ENCODE results near the gene AKT3.

AKT3 gene

DNA sequence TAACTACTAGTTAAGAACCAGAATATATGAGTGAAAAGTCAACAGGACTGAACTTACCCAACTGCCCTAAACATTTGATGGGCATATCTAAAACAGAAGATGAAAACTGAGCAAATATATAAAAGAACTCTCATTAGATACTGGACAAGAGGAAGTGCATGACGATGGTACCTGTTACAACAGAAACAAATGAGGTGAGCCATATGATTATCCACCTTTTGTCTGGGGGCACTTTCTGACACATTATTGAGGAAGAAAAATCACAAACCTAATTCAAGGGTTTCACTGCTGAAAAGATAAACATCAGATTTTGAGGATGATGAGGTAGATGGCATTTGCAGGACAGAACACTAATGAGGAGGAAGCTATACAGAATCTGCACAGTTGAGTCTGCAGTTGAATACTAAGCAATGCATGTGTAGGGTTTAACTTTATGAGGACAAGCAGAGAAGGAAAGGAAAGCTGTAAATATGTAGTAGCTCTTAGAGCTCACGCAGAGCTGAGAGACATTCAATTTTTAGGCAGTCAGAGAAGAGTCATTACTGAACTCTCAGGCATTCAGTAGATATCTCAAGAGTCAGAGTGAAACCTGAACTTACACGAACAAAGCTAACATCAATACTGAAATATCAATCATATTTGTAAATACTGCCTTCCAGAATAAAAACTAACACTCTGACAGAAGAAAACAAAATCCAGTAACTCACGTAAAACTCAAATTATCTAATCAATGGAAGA is 262.1 kb downstream of the AKT3 start:
- Histone ChIP-seq H3K4me1 (ENCODE audit: insufficient read depth, poor library complexity, severe bottlenecking) (no peaks in the 10 kb centered on the region), H3K27me3 (ENCODE audit: insufficient read depth, poor library complexity, severe bottlenecking) (no peaks in the 10 kb centered on the region), H3K36me3 (ENCODE audit: low read depth) (no peaks in the 10 kb centered on the region), H3K27ac (ENCODE audit: poor library complexity, severe bottlenecking) (no peak overlapping the region), H3K4me3 (ENCODE audit: severe bottlenecking) (no peak overlapping the region), H3K9me3 (ENCODE audit: severe bottlenecking) (no peaks in the 10 kb centered on the region)
- DNase-seq (ENCODE audit: low spot score), result no peak
- no peak for ATAC-seq (ENCODE audit: low read depth)
- TF ChIP-seq CTCF (IDR thresholded peaks at IDR 0.05; ENCODE audit: poor library complexity, severe bottlenecking), result no peak

DNA sequence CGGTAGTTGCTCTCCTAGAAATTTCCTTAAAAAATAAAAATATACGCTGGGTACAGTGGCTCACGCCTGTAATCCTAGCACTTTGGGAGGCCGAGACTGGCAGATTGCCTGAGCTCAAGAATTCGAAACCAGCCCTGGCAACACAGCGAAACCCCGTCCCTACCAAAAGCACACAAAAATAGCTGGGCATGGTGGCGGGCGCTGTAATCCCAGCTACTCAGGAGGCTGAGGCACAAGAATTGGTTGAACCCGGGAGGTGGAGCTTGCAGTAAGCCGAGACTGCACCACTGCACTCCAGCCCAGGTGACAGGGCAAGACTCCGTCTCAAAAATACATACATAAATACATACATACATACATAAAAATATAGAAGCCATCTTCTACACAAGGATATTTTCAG is 262.8 kb downstream of the AKT3 start:
- ATAC-seq (ENCODE audit: low read depth), result no peak
- H3K27me3 ChIP-seq (ENCODE audit: insufficient read depth, poor library complexity, severe bottlenecking), result no peaks in the 10 kb centered on the region
- H3K4me1 ChIP-seq (ENCODE audit: insufficient read depth, poor library complexity, severe bottlenecking), result no peaks in the 10 kb centered on the region
- no peak overlapping the region for H3K27ac ChIP-seq (ENCODE audit: poor library complexity, severe bottlenecking)
- H3K4me3 ChIP-seq (ENCODE audit: severe bottlenecking), result no peak overlapping the region
- TF ChIP-seq CTCF (IDR thresholded peaks at IDR 0.05; ENCODE audit: poor library complexity, severe bottlenecking), result no peak
- H3K36me3 ChIP-seq (ENCODE audit: low read depth), result no peaks in the 10 kb centered on the region
- DNase-seq (ENCODE audit: low spot score), result no peak
- no peaks in the 10 kb centered on the region for H3K9me3 ChIP-seq (ENCODE audit: severe bottlenecking)

DNA sequence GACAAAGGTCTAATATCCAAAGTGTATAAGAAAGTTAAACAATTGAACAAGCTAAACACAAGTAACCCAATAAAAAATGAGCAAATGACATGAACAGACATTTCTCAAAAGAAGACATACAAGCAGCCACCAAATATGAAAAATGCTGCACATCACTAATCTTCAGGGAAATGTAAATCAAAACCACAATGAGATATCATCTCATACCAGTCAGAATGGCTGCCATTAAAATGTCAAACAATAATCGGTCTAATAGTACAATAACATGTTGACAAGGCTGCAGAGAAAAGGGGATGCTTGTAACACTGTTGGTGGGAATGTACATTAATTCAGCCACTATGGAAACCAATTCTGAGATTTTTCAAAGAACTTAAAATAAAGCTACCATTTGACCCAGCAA is 264.1 kb downstream of the AKT3 start:
- DNase-seq (ENCODE audit: low spot score), result no peak
- Histone ChIP-seq H3K9me3 (ENCODE audit: severe bottlenecking) (peaks cover 2% of the 10 kb centered on the region), H3K27me3 (ENCODE audit: insufficient read depth, poor library complexity, severe bottlenecking) (no peaks in the 10 kb centered on the region), H3K27ac (ENCODE audit: poor library complexity, severe bottlenecking) (no peak overlapping the region), H3K4me3 (ENCODE audit: severe bottlenecking) (no peak overlapping the region), H3K4me1 (ENCODE audit: insufficient read depth, poor library complexity, severe bottlenecking) (no peaks in the 10 kb centered on the region), H3K36me3 (ENCODE audit: low read depth) (no peaks in the 10 kb centered on the region)
- no peak for TF ChIP-seq CTCF (IDR thresholded peaks at IDR 0.05; ENCODE audit: poor library complexity, severe bottlenecking)
- ATAC-seq (ENCODE audit: low read depth), result no peak

DNA sequence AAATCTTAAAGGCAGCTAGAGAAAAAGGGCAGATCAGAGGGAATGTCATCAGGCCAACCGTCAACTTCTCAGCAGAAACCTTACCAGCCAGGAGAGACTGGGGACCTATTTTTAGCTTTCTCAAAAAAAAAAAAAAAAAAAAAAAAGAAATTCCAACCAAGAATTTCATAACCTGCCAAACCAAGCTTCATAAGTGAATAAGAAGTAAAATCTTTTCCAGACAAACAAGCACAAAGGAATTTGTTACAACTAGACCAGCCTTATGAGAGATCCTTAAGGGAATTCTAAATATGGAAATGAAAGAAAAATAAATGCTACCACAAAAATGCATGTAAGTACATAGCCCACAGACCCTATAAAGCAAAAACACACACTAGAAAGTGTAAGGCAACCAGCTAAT is 267.7 kb downstream of the AKT3 start:
- no peak overlapping the region for H3K27ac ChIP-seq (ENCODE audit: poor library complexity, severe bottlenecking)
- H3K4me3 ChIP-seq (ENCODE audit: severe bottlenecking), result no peak overlapping the region
- DNase-seq (ENCODE audit: low spot score) (no peak), ATAC-seq (ENCODE audit: low read depth) (no peak)
- no peaks in the 10 kb centered on the region for H3K36me3 ChIP-seq (ENCODE audit: low read depth)
- TF ChIP-seq CTCF (IDR thresholded peaks at IDR 0.05; ENCODE audit: poor library complexity, severe bottlenecking), result no peak
- peaks cover 2% of the 10 kb centered on the region for H3K9me3 ChIP-seq (ENCODE audit: severe bottlenecking)
- no peaks in the 10 kb centered on the region for H3K27me3 ChIP-seq (ENCODE audit: insufficient read depth, poor library complexity, severe bottlenecking)
- no peaks in the 10 kb centered on the region for H3K4me1 ChIP-seq (ENCODE audit: insufficient read depth, poor library complexity, severe bottlenecking)

DNA sequence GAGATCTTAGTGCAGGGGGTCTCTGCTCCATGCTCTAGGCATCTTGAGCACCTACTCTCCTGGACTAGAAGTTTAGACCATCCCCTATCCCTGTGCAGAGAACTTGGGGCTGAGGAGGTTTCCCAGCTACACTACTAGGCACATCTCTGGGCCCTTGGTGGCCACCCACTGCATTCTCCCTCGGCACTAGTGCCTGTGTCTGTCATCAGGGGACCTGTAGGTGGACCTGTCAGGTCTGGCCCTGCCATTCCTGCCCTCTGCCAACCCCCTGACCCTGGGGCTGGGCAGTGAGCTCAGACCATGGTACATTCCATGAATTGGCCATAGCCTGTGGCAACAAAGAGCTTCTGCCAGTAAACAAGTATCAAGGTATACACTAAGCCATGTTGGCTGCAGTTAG is 269.1 kb downstream of the AKT3 start:
- no peak overlapping the region for H3K4me3 ChIP-seq (ENCODE audit: severe bottlenecking)
- peaks cover 5% of the 10 kb centered on the region for H3K9me3 ChIP-seq (ENCODE audit: severe bottlenecking)
- no peak for ATAC-seq (ENCODE audit: low read depth)
- no peak overlapping the region for H3K27ac ChIP-seq (ENCODE audit: poor library complexity, severe bottlenecking)
- no peaks in the 10 kb centered on the region for H3K36me3 ChIP-seq (ENCODE audit: low read depth)
- H3K27me3 ChIP-seq (ENCODE audit: insufficient read depth, poor library complexity, severe bottlenecking), result no peaks in the 10 kb centered on the region
- TF ChIP-seq CTCF (IDR thresholded peaks at IDR 0.05; ENCODE audit: poor library complexity, severe bottlenecking), result no peak
- no peak for DNase-seq (ENCODE audit: low spot score)
- no peaks in the 10 kb centered on the region for H3K4me1 ChIP-seq (ENCODE audit: insufficient read depth, poor library complexity, severe bottlenecking)
